OCI-LY1 (cell line): ENCODE measurements around the gene PEAK1.
"Not testable (repeated sequence)": the region's sequence is repeated elsewhere in the genome, so short reads cannot be mapped to it uniquely, and the experiment has no call there.

Experiments used
- H2AFZ ChIP-seq: fragments of 200-600 bp; sonication (generic), shearing (Covaris generic); 2 replicates; pipeline ENCODE4 v1.6.0; 2014; ENCODE audit warnings: antibody characterized with exemption, mild to moderate bottlenecking, low read length
- H3F3A ChIP-seq: fragments of 200-600 bp; sonication (generic), shearing (Covaris generic); 2 replicates; pipeline ENCODE4 v1.6.0; 2014; ENCODE audit warnings: mild to moderate bottlenecking, antibody characterized with exemption, low read length, moderate library complexity; ENCODE audit not compliant: insufficient read depth
- H3K27ac ChIP-seq: fragments of 200-600 bp; sonication (generic); 2 replicates; pipeline ENCODE4 v1.5.1; 2014; ENCODE audit warnings: low read length, mixed run types, mild to moderate bottlenecking, low read depth; ENCODE audit not compliant: poor library complexity, severe bottlenecking
- H3K27me3 ChIP-seq: fragments of 200-600 bp; sonication (generic); 2 replicates; pipeline ENCODE4 v1.6.0; 2014; ENCODE audit warnings: antibody characterized with exemption, mild to moderate bottlenecking, low read length, moderate library complexity; ENCODE audit not compliant: insufficient read depth
- H3K36me3 ChIP-seq: fragments of 200-600 bp; sonication (generic); 2 replicates; pipeline ENCODE4 v1.6.1; 2014; ENCODE audit warnings: mild to moderate bottlenecking, antibody characterized with exemption, low read length, moderate library complexity, mixed read lengths; ENCODE audit not compliant: insufficient read depth
- H3K4me1 ChIP-seq: fragments of 200-600 bp; sonication (generic); 2 replicates; pipeline ENCODE4 v1.5.1; 2014; ENCODE audit warnings: mild to moderate bottlenecking, low read length, moderate library complexity; ENCODE audit not compliant: insufficient read depth, severe bottlenecking
- H3K4me2 ChIP-seq: fragments of 200-600 bp; sonication (generic), shearing (Covaris generic); 2 replicates; pipeline ENCODE4 v1.6.1; 2014; ENCODE audit warnings: low read length
- H3K4me3 ChIP-seq: fragments of 200-600 bp; sonication (generic); 2 replicates; pipeline ENCODE4 v1.5.1; 2014; ENCODE audit warnings: low read length, low read depth, mild to moderate bottlenecking, mixed read lengths; ENCODE audit not compliant: poor library complexity, severe bottlenecking
- H3K79me2 ChIP-seq: fragments of 200-600 bp; shearing (Covaris generic); 2 replicates; pipeline ENCODE4 v1.6.1; 2016; ENCODE audit warnings: mixed run types, low read length, mixed read lengths; ENCODE audit not compliant: insufficient read depth
- H3K9ac ChIP-seq: fragments of 200-600 bp; sonication (generic), shearing (Covaris generic); 2 replicates; pipeline ENCODE4 v1.6.1; 2014; ENCODE audit warnings: mild to moderate bottlenecking, low read length, mixed read lengths
- H3K9me2 ChIP-seq: fragments of 200-600 bp; sonication (generic), shearing (Covaris generic); 2 replicates; pipeline ENCODE4 v1.6.1; 2014; ENCODE audit warnings: low read depth, mild to moderate bottlenecking, low read length, mixed read lengths
- H3K9me3 ChIP-seq: fragments of 200-600 bp; shearing (Covaris generic); 2 replicates; pipeline ENCODE4 v1.6.1; 2014; ENCODE audit warnings: low read length, mixed read lengths
- H4K20me1 ChIP-seq: fragments of 200-600 bp; sonication (generic), shearing (Covaris generic); 2 replicates; pipeline ENCODE4 v1.6.0; 2016; ENCODE audit warnings: mild to moderate bottlenecking, low read length; ENCODE audit not compliant: insufficient read depth
- CTCF ChIP-seq: fragments of 200-600 bp; sonication (generic), shearing (Covaris generic); IDR thresholded peaks from 2 replicates; pipeline ENCODE4 v1.5.1; 2017; ENCODE audit warnings: mild to moderate bottlenecking, antibody characterized with exemption, low read length, moderate library complexity, mixed read lengths
- EZH2 ChIP-seq: fragments of 200-600 bp; sonication (generic), shearing (Covaris generic); IDR thresholded peaks from 2 replicates; pipeline ENCODE4 v1.8.0; 2017; ENCODE audit warnings: borderline replicate concordance, mixed run types, mild to moderate bottlenecking, antibody characterized with exemption, low read length, moderate library complexity, mixed read lengths

PEAK1 gene

GRCh38 chr15:77411619-77411976 lies 8.3 kb downstream of the PEAK1 start:
- no peak for TF ChIP-seq EZH2
- H3K36me3 ChIP-seq, result no peaks in the 10 kb centered on the region; the same call in 1 of the 2 replicates
- no peaks in the 10 kb centered on the region for H3K9me2 ChIP-seq
- no peak overlapping the region for H3K4me3 ChIP-seq
- no peaks in the 10 kb centered on the region for H3K79me2 ChIP-seq
- no peak overlapping the region for H3K27ac ChIP-seq
- no peaks in the 10 kb centered on the region; the same call in 1 of the 2 replicates for H3F3A ChIP-seq
- no peak overlapping the region for H2AFZ ChIP-seq
- no peak overlapping the region for H3K4me2 ChIP-seq
- no peaks in the 10 kb centered on the region for H3K9me3 ChIP-seq
- H3K9ac ChIP-seq, result no peak overlapping the region
- H3K4me1 ChIP-seq, result no peaks in the 10 kb centered on the region
- no peaks in the 10 kb centered on the region; the same call in 1 of the 2 replicates for H3K27me3 ChIP-seq
- H4K20me1 ChIP-seq, result peaks cover 3% of the 10 kb centered on the region; the same call in 1 of the 2 replicates

- no peak overlapping the region for H3K4me3 ChIP-seq
- H3K36me3 ChIP-seq, result no peaks in the 10 kb centered on the region; the same call in 1 of the 2 replicates
- H3K4me2 ChIP-seq, result no peak overlapping the region
- H3K27me3 ChIP-seq, result no peaks in the 10 kb centered on the region; the same call in 1 of the 2 replicates
- H3K9ac ChIP-seq, result no peak overlapping the region
- H4K20me1 ChIP-seq, result peaks cover 3% of the 10 kb centered on the region; the same call in 1 of the 2 replicates
- H2AFZ ChIP-seq, result no peak overlapping the region
- no peaks in the 10 kb centered on the region for H3K9me2 ChIP-seq
- no peak for TF ChIP-seq CTCF
- no peak for TF ChIP-seq EZH2
- no peak overlapping the region for H3K27ac ChIP-seq
- H3K4me1 ChIP-seq, result no peaks in the 10 kb centered on the region
- no peaks in the 10 kb centered on the region for H3K79me2 ChIP-seq
- H3K9me3 ChIP-seq, result no peaks in the 10 kb centered on the region
- no peaks in the 10 kb centered on the region; the same call in 1 of the 2 replicates for H3F3A ChIP-seq
Measured at GRCh38 chr15:77410701-77411618, 8.9 kb downstream of the PEAK1 start.

- not testable (repeated sequence) for H3K36me3 ChIP-seq, H3K27ac ChIP-seq, H3K79me2 ChIP-seq, H3K27me3 ChIP-seq, H3K4me2 ChIP-seq, H3K4me3 ChIP-seq, H3K9ac ChIP-seq, H3K9me2 ChIP-seq, H3K9me3 ChIP-seq, H4K20me1 ChIP-seq, H3F3A ChIP-seq, H2AFZ ChIP-seq, H3K4me1 ChIP-seq
Measured at GRCh38 chr15:77410157-77410500, 9.8 kb downstream of the PEAK1 start.

- Histone ChIP-seq H3K27ac (no peak overlapping the region), H3F3A (no peaks in the 10 kb centered on the region; the same call in 1 of the 2 replicates), H3K36me3 (no peaks in the 10 kb centered on the region; the same call in 1 of the 2 replicates), H3K4me2 (no peak overlapping the region), H2AFZ (no peak overlapping the region), H3K9me2 (no peaks in the 10 kb centered on the region), H3K4me1 (no peaks in the 10 kb centered on the region), H3K79me2 (no peaks in the 10 kb centered on the region), H3K9me3 (no peaks in the 10 kb centered on the region), H3K27me3 (no peaks in the 10 kb centered on the region; the same call in 1 of the 2 replicates), H4K20me1 (no peaks in the 10 kb centered on the region), H3K4me3 (no peak overlapping the region), H3K9ac (no peak overlapping the region)
- TF ChIP-seq EZH2 (no peak), CTCF (no peak)
Measured at GRCh38 chr15:77409259-77410156, 10.4 kb downstream of the PEAK1 start.
